AG10803 (cell line): ENCODE data around the gene COL16A1.

Source experiments
- DNase-seq: peaks from one replicate; pipeline ENCODE4 v3.0.0; 2010; ENCODE audit warnings: low read depth
- H3K4me3 ChIP-seq: 2 replicates; pipeline ENCODE4 v1.5.1; 2011; ENCODE audit warnings: mild to moderate bottlenecking, low read length, control low read depth
- TF ChIP-seq, protein P1 (sequence below): conservative IDR thresholded peaks from 2 replicates; pipeline ENCODE4 v1.5.1; 2011; ENCODE audit warnings: mild to moderate bottlenecking, low read length, control low read depth, inconsistent platforms

COL16A1 gene

DNA sequence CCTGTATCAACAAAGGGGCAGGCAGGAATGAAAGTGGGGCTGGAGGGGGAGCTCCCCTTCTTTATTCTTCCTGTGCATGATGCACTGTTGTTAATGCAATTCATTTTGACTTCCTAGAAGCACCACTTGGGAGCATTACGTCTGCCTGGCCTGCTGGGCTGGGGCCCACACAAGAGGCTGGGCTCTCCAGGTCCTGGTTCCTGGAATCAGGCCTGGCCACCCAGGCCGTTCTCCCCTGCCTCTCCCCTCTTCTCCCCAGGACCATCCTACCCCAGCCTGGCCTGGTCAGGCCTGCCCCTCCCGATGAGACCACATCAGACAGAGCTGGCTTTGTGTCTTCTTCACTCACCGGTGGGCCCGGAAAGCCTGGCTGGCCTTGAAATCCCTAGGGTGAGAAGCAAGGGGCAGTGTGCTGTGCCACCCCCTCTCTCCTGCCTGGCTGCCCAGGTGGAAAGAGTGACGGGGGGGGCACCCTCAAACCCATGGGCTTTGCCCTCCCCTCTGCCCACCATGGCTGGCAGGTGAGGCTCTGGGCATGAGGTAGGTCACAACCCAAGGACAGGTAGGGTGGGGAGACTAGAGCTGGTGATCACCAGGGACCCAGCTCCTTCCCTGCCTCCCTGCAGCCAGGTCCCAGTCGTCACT, 38.5 kb downstream of the COL16A1 start:
- TF ChIP-seq, protein P1, sequence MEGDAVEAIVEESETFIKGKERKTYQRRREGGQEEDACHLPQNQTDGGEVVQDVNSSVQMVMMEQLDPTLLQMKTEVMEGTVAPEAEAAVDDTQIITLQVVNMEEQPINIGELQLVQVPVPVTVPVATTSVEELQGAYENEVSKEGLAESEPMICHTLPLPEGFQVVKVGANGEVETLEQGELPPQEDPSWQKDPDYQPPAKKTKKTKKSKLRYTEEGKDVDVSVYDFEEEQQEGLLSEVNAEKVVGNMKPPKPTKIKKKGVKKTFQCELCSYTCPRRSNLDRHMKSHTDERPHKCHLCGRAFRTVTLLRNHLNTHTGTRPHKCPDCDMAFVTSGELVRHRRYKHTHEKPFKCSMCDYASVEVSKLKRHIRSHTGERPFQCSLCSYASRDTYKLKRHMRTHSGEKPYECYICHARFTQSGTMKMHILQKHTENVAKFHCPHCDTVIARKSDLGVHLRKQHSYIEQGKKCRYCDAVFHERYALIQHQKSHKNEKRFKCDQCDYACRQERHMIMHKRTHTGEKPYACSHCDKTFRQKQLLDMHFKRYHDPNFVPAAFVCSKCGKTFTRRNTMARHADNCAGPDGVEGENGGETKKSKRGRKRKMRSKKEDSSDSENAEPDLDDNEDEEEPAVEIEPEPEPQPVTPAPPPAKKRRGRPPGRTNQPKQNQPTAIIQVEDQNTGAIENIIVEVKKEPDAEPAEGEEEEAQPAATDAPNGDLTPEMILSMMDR = no peak
- no peak overlapping the region for H3K4me3 ChIP-seq
- no peak for DNase-seq

DNA sequence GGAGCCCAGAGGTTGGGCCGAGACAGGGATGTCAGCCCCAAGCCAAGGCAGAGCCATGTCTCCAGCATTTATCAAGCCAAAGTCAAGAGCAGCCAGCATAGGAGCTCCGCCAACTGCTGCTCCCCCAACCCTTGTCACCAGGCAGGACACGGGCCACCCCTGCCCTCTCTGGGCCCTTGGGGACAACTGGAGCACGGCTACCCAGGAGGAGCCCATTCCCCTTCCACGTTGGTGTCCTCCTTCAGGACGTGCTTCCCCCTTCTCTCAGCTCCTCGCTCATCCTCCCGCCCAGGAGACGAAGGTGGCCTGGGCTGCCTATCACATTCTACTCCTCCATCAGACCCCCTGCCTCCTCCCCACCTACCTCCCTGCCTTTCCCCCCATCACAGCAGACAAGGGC, 39.3 kb downstream of the COL16A1 start:
- no peak overlapping the region for H3K4me3 ChIP-seq
- DNase-seq = no peak
- TF ChIP-seq, protein P1 = no peak

DNA sequence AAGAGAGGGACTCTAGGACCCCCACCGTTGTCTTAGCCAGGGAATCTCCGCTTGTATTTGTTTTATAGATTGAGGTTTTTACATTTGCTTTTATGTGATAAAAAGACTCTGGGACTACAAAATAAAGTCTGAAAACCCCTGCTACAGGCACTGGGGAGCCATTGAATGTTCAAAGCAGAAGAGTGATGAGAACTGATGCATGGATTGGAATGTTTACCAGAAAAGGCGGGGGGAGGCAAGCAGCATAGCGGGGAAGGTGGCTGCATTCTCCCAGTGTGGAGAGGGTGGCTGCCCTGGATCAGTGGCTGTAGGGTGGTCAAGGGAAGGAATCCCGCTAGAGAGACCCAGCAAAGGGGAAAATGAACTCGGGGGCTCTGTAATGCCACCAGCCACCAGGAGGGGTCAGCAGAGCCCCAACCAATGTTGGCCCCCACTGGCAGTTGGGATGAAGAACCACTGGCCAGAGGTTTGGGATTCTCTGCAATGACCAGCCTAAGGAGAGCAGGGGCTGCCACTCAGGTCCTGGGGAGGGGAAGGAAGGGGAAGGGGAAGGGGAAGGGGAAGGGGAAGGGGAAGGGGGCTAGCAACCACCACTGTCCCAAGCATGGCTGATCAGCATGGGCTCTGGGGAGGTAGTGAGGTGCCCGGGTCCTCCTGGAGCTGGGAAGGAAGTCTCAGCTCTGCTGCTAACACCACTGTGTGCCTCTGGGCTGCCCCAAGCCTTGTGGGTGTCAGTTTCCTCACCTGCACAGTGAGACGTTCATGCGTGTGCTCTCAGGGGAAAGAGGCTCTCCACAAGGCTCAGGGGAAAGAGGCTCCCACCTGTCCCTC, 40.0 kb downstream of the COL16A1 start:
- H3K4me3 ChIP-seq = no peak overlapping the region
- peak; percentile 28 for DNase-seq
- TF ChIP-seq, protein P1 = peak; percentile 82

DNA sequence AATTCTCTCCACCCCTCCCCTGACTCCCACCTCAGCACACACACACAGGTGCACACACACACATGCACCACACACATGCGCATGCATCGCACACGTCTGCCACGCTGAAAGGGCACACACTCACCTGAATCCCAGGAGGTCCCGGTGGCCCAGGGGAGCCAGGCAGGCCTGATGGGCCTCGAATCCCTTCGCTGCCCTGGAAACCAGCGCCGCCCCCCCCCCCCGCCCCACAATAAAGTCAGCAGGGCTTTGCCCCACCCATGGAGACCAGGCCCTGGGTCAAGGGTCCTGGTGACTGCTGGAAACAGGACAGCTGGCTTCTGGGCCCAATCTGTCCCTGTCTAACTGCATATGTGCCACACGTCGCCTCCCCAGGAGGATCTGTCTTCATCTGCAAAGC, 41.4 kb downstream of the COL16A1 start:
- H3K4me3 ChIP-seq = no peak overlapping the region
- no peak for DNase-seq
- TF ChIP-seq, protein P1 = no peak

DNA sequence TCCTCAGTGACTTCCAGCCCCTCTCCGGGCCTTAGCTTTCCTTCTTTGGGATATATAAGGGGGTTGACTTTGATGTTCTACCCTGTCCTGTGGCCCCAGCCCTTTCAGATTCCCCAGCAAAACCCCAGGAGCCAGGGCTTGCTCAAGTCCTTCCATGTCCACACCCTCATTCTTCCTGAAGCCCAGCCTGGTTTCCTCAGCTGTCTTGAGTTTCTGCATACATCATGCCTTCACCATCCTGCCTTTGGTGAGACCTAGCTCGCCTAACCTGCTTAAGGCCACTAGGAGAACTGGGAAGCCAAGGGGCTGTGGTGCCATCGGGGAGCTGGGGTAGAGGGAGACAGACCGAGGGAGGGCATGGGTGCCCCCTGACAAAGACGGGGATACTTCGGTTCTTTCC, 42.0 kb downstream of the COL16A1 start:
- DNase-seq = no peak
- TF ChIP-seq, protein P1 = no peak
- H3K4me3 ChIP-seq = no peak overlapping the region

DNA sequence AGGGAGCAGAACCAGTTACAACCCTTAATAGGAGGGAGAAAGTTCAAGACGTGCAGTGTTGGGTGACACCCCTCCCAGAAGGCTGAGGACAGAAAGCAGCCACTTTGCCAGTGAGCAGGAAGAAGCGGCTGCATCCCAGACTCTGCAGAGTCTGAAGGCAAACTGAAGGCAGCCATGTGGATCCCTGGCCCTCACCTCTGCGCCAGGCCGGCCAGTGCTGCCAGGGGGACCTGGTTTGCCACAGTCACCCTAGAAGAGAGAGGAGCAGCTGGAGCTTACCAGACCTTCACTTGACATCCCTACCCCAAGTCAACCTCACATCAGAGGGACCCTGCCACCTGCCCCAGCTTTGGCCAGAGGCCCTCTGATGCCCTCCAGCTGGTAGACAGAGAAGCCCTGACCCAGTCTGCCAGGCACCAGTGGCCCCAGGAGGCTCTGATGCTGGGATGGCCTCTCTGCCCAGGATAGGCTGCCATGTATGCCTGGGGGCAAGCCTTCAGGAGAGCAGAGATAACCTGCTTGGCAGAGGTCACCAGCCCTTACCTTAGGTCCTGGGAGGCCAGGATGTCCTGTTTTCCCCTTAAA, 42.9 kb downstream of the COL16A1 start:
- TF ChIP-seq, protein P1 = no peak
- no peak for DNase-seq
- no peak overlapping the region for H3K4me3 ChIP-seq

DNA sequence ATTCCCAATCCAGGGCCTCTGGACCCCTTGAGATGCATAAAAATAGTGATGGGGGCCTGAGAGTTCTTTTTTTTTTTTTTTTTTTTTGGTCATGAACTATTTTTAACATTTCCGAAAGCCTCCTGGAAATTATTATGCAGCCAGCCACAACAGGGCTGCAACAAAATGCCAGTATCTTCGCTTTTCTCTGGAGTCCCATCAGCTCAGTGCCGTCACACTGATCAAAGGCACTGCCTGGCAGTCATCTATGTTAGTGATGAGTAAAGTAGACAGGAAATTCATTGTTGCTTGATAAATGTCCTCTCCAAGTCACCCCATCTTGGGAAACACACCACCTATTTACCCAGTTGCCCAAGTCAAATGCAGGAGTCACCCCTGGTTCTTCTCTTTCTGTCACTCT, 43.9 kb downstream of the COL16A1 start:
- TF ChIP-seq, protein P1 = no peak
- no peak overlapping the region for H3K4me3 ChIP-seq
- no peak for DNase-seq
